ENCODE measurements around the gene BCAS4.
"Not testable (repeated sequence)": the region's sequence is repeated elsewhere in the genome, so short reads cannot be mapped to it uniquely, and the experiment has no call there.

BCAS4 gene, protein sequence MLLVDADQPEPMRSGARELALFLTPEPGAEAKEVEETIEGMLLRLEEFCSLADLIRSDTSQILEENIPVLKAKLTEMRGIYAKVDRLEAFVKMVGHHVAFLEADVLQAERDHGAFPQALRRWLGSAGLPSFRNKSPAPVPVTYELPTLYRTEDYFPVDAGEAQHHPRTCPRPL

DNA sequence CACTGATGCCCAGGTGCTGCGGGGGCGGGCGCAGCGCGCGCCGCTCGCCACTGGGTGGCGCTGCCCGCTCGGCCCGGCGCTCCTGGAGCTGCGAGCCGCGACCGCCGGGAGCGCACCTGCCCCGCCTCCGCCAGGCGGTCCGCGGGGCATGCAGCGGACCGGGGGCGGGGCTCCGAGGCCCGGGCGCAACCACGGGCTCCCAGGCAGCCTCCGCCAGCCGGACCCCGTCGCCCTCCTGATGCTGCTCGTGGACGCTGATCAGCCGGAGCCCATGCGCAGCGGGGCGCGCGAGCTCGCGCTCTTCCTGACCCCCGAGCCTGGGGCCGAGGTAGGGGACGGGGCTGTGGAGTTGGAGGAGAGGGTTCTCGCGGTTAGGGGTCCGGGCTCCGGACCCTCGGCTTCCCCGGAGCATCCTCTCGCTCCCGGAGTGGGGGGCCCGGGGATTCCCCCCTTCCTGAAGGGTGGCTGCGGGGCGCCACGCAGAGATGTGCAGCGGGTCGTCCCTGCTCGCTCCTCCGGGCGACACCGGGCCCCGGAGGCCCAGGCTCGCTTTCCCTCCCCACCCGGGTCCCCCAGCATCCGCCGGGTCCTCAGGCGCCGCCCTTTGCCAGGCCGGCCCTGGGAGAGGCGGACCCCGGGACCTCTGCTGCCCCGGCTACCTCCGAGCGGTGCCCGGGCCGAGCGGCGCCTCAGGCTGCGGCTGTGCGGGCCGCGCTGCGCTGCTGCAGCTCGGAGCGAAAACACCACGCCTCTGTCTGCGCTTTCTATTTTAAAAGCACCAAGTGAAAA lies at the start of gene BCAS4:
TSS of gene BCAS4 (plus strand) at position 216 of the 789 bp plus-strand sequence. CDS start at position 239, 23 bp downstream.
- in situ Hi-C loops (cut with HindIII; ENCODE audit: low sequenced_read_pairs) = no loop called here

- in situ Hi-C loops (cut with HindIII; ENCODE audit: low sequenced_read_pairs) = loop anchor here (5.0 to 25.0 kb wide), 2 partner anchors 78 to 233 kb away; partner anchors contain the start of gene PTPN1
Measured at GRCh38 chr20:50745634-50746137, 49.2 kb upstream of the BCAS4 start.

DNA sequence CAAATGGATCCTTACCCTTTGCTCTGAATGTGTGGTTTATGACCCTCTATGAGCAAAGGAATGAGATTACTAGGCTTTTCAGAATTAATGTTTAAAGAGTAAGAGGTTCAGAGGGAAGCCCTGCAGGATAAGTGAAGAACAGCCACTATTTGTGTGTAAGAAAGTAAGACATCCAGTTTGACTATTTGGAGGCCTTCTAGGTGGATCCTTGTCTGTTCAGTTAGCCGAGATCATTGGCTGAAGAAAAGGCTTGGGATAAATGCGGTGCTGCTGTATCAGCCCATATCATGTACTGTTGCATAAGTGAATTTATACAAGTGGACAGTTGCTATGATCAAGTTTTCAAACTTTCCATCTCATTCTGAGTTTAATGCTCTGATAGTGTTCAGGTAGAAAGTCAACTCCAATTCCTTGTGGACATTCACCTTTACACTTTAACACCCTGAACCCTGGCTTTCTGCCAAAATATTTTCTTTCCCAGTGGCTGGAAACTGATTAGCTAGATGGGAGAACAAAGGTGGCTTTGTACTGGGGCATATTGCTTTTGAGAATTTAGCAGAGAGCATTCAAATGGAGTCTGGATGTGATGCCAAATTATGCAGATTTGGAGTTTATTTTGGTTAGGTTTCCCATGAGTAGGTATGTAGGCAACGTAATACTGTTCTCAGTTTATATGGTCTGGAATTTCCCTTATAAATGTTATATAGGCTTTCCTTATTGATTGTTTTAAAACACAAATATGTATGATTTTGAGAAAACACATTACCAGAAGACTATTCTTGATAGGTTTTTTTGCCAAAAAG lies 48.5 kb upstream of the BCAS4 start:
- in situ Hi-C loops (cut with HindIII; ENCODE audit: low sequenced_read_pairs) = loop anchor here (5.0 to 25.0 kb wide), 2 partner anchors 79 to 234 kb away; partner anchors contain the start of gene PTPN1

DNA sequence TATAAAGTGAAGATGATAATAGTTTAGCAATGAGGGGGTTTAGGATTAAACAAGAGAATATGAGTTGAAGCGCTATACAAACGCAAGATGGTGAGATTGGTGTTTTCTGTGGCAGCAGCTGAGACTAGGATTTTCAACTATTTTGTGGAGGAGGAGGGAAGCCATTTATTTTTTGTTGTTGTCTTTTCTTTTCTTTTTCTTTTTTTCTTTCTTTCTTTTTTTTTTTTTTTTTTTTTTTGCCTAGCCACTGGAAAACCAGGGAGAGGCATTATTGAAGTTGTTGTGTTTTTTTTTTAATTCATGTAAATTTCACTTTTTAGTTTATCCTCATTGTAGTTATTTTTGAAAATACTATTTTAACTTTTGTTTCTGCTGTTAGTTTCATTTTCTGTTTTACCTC lies 47.6 kb upstream of the BCAS4 start:
- in situ Hi-C loops (cut with HindIII; ENCODE audit: low sequenced_read_pairs) = loop anchor here (5.0 to 25.0 kb wide), 2 partner anchors 80 to 235 kb away; partner anchors contain the start of gene PTPN1

GRCh38 chr20:50750145-50750671 lies 44.7 kb upstream of the BCAS4 start:
- in situ Hi-C loops (cut with HindIII; ENCODE audit: low sequenced_read_pairs) = no loop called here

DNA sequence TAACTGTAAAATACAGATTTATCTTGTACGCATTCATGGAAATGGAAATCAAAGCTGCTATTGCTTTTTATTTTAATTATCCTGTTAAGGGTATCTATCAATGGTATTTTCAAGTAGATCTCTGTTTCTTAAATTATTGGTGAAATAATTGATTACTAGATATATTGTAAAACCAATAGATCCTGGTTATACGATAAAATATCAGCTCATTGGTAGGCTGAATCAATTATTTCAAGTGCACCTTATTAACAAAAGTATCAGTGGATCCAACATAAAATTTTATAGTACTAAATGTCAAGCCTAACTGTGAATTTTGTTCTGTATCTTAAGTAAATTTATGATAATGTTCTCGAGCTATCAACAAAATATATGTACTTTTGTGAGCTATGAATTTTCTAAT lies 41.7 kb upstream of the BCAS4 start:
- in situ Hi-C loops (cut with HindIII; ENCODE audit: low sequenced_read_pairs) = no loop called here

- in situ Hi-C loops (cut with HindIII; ENCODE audit: low sequenced_read_pairs) = no loop called here
Measured at GRCh38 chr20:50754420-50754819, 40.4 kb upstream of the BCAS4 start.

DNA sequence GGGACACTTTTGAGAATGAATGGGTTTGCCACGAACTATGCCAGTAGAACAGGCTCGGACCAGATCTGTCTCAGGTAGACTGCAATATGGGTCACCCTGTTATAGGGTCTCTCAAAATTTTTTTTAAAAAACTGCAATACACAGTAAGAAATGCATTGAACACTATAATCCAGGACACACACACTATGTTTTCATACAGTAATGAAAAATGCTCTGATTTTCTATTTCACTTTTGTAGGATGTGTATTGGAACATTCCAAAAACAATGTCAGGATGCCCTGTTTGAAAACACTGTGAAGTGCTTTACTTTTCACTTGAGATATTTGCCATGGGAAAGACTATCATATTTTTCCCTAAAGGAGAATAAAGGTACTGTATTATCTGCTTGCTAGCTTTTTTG lies 38.4 kb upstream of the BCAS4 start:
- in situ Hi-C loops (cut with HindIII; ENCODE audit: low sequenced_read_pairs) = no loop called here

- in situ Hi-C loops (cut with HindIII; ENCODE audit: low sequenced_read_pairs) = no loop called here
Measured at GRCh38 chr20:50758469-50758868, 36.4 kb upstream of the BCAS4 start.

DNA sequence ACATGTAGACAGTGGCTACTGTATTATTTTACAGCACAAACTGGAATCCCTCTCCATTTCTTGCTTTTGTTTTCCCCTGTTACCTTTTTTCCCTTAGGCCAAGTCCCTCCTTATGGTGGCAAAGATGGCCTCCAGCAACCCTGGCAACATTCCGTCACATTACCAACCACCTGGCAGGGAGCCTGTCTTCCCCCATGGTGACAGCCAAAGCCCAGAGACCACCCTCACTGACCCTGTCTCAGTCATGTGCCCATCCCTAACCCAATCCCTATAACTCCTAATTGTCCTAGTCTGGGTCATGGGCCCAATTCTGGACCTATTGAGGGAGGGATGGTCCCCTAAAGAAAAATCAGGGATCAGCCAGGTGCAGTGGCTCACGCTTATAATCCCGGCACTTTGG lies 35.9 kb upstream of the BCAS4 start:
- in situ Hi-C loops (cut with HindIII; ENCODE audit: low sequenced_read_pairs) = no loop called here

- in situ Hi-C loops (cut with HindIII; ENCODE audit: low sequenced_read_pairs) = no loop called here
Measured at GRCh38 chr20:50759678-50760077, 35.2 kb upstream of the BCAS4 start.

DNA sequence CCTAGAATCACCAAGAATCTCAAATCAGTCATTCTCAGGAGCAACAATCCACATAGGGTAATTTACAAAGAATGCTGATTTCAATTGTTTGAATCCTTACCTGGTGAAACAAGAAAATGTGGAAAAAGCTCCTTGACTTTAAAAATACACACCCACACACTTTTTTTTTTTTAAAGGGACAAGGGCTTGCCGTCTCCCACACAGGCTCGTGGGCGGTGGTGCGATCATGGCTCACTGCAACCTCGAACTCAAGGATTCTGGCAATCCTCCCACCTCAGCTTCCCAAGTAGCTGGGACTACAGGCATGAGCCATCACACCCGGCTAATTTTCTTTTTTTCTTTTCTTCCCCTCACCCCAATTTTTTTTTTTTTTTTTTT lies 32.8 kb upstream of the BCAS4 start:
- in situ Hi-C loops (cut with HindIII; ENCODE audit: low sequenced_read_pairs) = no loop called here

GRCh38 chr20:50762435-50763220 lies 32.2 kb upstream of the BCAS4 start:
- in situ Hi-C loops (cut with HindIII; ENCODE audit: low sequenced_read_pairs) = no loop called here

DNA sequence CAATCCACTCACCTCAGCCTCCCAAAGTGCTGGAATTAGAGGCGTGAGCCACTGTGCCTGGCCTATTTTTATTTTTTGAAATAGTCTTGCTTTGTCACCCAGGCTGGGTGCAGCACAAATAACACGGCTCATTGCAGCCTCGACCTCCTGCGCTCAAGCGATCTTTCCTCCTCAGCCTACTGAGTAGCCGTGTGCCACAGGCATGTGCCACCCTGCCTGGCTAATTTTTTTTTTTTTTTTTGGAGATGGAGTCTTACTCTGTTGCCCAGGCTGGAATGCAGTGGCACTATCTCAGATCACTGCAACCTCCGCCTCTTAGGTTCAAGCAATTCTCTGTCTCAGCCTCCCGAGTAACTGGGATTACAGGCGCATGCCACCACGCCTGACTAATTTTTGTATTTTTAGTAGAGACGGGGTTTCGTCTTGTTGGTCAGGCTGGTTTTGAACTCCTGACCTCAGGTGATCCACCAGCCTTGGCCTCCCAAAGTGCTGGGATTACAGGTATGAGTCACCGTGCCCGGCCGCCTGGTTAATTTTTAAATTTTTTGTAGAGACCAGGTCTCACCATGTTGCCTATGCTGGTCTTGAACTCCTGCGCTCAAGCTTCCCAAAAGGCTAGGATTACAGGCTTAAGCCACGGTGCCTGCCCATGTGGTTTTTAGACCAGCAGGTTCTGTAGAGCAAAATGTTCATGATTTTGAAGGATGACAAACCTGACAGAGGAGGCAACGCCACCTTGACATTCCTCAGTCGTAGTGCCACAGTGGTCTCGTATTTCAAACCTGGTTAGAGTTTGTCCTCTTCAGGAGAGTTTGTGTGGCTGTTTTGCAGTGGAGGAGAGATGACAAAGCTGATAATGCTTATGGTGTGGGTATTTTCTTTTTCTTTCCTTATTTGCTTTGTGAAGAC lies 31.1 kb upstream of the BCAS4 start:
- in situ Hi-C loops (cut with HindIII; ENCODE audit: low sequenced_read_pairs) = not testable (repeated sequence)

GRCh38 chr20:50765251-50765650 lies 29.6 kb upstream of the BCAS4 start:
- in situ Hi-C loops (cut with HindIII; ENCODE audit: low sequenced_read_pairs) = not testable (repeated sequence)

DNA sequence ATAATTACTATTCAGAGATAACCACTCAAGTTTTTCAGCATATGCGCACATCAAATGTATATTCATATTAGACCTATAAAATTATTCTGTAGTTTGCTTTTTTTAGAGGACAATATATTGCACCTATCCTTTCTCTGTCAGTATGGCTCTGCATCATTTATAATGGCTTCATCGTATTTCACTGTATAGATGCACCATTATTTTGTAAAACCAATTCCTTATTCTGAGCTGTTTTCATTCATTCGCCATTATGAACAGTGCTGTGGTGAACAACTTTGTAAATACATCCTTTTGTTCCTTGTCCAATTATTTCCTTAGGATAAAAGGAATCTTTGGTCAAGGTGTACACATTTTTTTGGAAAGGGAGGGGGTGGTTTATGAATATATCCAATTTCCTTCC lies 29.2 kb upstream of the BCAS4 start:
- in situ Hi-C loops (cut with HindIII; ENCODE audit: low sequenced_read_pairs) = no loop called here

DNA sequence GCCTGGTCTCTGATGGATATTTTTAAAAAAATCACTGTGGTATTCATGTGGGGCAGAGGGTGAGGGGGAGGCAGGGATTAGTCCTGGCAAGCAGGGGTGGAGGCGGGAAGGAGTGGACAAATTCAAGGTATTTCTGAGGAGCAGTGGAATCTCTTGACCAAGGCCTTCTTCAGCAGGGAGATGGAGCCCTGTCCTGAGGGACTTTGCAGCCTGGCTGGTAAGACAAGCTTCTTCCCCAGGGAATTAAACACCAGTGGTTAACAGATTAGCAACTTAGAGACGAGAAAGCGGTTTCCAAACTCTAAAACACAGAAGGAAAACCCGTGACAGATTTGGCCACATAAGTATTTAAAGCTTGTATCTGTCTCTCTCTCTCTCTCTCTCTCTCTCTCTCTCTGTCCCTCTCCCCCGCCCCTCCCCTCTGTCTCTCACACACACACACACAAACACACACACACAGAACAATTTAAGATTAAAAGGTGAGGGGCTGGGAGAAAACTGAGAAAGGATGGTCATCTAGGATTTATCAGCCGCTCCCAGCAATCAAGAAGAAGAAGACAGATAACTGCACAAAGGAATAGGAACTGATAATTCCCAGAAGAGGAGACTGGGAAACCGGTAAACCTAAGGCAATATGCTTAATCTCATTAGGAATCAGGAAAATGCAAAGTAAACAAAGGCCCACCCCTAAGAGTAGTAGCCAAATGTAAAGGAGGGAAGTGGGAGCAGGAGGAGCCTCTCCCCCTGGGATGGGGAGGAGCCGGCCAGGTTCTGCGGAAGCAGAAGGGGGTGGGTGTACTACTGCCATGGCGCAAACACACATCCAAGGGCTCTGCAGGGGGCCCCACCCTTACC lies 27.7 kb upstream of the BCAS4 start:
- in situ Hi-C loops (cut with HindIII; ENCODE audit: low sequenced_read_pairs) = not testable (repeated sequence)

DNA sequence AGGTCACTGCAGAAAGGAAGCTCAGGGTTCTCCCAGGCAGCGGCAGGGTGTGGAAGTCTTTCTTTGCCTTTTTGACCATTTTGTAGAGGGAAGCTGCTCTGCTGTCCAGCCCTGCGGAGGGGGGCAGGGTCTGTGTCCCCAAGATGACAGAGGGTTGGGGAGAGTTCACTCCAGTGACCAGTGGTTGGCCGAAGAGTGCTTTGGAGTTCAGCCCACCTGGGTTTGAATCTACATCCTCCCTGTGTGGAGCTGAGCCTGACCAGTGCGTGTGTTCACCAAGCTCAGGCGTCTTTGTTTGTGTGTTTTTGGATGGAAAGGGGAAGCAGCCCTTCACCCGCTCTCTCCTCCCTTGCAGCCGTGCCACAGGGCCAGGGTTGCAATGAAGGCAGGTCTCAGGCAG lies 25.9 kb upstream of the BCAS4 start:
- in situ Hi-C loops (cut with HindIII; ENCODE audit: low sequenced_read_pairs) = not testable (repeated sequence)
